Left forelimb (tissue), 1 donor: ENCODE results near the gene TRPC3.

Source experiments
- DNase-seq: peaks from one replicate; pipeline ENCODE4 v3.0.0-alpha.2; 2018; ENCODE audit warnings: low spot score

Gene TRPC3

DNA sequence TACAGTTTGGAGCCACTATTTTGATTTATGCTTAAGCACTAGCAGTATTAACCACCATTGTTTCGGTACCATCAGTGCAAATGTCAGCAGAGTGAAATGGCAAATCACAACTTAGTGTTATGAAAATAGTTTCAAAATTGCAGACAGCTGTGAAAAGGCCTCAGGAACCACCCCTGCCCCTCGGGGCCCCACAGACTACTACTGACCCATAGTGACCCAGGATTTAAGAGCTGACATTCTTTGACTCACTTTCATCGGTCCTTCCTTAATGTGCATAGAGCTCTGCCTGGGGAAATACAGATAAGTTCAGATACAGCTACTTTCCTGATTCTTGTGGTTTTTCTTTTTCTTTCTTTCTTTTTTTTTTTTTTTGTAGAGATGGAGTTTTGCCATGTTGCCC lies 78.3 kb downstream of the TRPC3 start:
- DNase-seq: no peak

DNA sequence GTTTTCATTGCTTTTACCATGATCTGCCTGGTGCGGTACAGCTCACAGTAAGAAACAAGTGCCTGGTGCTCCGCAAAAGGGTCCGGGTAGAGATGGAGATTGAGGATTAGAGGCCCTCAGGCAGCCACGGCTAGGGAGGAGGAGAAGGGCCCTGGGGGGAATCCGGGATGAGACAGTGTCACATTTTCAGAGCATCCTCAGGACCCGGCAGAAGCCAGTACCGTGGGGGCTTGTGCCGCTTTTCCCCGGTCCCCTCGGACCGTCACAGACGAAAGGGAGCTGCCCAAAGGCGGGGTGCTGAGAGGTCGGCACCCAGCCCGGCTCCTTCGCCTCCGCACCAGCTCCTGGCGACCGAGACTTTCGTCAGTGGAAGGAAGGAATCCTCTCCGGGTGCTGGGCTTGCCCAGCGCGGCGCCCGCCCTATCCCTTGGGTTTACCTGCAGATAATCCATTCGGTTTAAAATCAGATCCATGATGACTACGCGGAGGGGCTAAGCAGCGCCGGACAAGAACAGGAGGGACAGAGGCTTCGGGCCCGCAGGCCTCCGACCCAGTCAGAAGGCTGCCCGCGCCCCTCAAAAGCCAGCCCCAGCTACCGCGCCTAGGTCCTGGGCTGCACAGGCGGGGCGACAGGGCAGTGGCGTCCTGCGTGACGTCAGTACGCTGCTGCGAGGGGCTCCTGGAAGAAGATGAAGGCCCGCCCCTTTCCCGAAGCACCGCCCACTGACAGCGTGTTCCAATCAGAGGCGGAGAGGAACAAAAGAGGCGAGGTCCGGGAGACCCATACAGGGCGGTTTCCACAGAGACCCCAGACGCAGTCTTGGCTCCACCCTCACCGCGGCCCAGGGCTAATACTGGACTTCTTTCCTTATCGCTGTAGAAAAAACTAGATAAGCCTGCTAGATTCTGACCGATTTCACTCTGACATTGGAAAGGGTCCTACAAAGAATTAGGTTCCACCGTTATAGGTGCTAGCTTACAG lies 81.7 kb downstream of the TRPC3 start, which contains the start of gene BBS7:
BBS7 (minus strand) TSS at position 634 of the 982 bp plus-strand sequence; CDS start at position 473, 161 bp downstream.
- peak; percentile 98 for DNase-seq

DNA sequence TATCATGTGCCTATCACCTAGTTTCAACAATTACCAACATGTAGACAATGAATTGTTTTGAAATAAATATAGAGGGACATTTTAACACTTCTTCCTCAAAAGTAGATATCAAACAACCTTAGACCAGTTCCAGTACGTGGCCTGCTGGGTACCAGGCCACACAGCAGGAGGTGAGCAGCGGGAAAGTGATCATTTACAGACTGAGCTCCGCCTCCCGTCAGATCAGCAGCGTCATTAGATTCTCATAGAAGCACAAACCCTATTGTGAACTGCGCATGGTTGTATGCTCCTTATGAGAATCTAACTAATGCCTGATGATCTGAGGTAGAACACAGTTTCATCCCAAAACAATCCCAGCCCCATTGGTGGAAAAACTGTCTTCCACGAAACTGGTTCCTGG lies 88.1 kb downstream of the TRPC3 start:
- no peak for DNase-seq

DNA sequence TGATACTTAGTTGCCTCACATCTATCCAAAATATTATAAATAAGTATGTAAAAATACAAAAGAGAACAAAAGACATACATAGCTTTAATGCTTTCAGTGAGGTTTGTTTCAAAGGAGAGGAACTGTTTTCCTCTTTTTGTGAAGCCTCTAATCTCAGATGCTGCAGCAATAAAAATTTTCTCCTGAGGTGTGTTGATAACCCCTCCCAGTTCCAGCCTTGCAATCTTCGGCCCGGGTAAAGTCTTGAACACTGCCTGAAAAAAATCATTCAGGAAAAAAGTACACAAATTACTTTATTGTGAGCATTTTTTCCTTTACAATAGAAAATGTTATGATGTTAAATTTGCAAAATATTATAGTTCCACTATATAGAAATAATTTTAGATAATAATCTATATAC lies 90.4 kb downstream of the TRPC3 start:
- no peak for DNase-seq

DNA sequence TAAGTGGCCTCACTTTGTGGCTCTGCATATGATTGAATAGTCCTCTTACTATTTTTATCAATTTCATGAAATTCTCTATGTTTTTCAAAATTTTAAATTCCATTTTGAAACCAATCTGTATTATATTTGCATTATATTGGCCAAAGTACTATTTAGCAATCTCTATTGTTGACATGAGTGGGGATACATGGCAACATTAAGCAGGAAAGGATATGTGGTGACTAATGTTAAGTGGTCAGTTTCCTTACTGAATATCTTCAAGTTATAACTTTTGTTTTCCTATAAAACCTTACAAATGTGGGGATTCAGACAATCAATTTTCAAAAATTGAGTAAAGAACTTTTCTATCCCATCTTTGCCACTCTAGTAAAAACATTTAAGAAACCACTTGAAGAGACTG lies 91.7 kb downstream of the TRPC3 start:
- DNase-seq: no peak

DNA sequence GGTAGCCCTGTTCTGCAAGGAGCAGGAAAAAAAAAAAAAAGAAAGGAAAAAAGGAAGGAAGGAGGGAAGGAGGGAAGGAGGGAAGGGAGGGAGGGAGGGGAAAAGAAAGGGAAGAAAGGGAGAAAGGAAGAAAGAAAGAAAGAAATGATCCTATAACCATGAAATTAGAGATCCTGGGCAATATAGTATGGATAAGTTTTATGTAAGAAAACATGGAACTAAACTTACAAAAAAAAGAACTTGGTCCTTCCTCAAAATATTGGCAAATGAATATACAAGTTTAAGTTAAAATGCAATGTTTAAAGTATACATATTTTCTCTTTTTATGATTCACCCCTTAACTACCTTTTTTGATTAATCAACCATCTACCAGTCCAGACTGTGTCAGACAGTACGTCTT lies 100.5 kb downstream of the TRPC3 start:
- DNase-seq: no peak

DNA sequence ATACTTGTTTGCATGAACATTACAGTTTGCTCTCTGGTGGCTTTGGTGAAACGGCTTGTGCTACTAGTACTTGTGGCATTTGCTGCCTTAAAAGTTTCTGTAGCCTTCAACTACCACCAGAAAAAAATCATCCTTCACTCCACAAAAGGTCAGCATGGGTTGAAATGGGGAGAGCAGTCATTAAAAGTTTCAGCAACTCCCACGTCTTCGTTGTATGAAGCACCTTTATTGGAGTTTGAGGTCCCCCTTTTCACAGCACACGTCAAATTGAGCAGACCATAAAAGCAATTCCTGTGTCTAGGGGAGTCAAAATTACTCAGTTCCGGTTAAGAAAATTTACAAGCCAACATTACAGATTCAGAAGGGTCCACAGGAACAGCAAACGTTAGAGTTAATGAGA lies 105.2 kb downstream of the TRPC3 start:
- no peak for DNase-seq

DNA sequence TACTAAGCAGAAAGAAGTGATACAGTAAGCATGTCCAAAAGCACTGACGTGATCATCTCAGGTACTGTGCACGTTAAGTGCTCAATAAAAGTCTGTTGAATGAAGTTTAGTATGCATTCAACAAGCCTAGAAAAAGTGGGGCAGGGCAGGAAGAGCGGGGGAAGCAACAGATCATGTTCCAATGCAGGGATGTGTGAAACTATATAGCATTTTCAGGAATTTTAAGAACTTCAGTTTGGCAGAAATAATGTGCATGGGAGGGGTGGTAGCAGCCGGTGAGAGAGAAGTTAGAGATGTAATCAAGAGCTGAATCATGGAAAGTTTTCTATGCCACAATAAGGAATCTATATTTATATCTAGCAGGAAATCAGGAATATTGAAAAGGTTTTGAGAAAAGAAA lies 109.0 kb downstream of the TRPC3 start:
- DNase-seq: no peak

DNA sequence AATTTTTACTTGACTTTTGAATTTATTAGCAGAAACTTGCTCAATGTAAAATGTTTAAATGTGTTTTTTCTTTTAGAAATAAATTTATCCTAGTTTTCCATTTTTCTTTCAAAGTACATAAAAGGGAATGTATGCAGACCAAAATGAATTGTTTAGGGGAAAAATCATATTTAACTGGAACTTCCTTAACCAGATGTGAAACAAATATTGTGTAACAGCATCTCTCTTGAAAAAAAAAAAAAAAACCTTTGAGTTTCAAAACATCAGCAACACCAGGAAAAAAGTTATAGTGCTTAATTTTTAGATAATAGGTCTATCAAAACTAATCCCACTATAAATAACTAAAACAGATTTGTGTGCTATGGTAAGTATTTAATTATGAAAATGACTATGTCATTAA lies 113.7 kb downstream of the TRPC3 start:
- no peak for DNase-seq

DNA sequence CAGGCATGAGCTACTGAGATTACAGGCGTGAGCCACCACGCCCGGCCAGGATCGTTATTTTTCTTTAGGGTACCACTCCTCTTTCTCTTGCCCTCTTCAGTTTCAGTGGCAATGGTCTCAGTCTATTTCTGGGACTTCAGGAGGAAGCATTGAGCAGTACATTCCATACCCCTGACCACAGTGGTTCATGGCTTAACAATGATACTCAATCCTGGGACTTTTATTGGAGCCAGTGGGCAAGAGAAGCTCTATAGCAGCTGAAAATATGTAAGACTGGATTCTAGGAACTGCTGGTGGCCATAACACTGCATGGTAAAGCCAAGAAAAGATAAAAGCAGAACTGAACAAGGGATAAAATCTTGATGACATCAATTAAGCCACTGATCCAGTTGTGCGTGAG lies 122.3 kb downstream of the TRPC3 start:
- no peak for DNase-seq
